ENCODE results near the gene DOK4.

Gene DOK4

GRCh38 chr16:57485916-57486857 lies at the start of gene DOK4:
Gene DOK4, minus strand, starts transcription at chr16:57486493. Its CDS starts 6,986 bp downstream, at chr16:57479507.
- DNase-seq: peak; percentile 89

DNA sequence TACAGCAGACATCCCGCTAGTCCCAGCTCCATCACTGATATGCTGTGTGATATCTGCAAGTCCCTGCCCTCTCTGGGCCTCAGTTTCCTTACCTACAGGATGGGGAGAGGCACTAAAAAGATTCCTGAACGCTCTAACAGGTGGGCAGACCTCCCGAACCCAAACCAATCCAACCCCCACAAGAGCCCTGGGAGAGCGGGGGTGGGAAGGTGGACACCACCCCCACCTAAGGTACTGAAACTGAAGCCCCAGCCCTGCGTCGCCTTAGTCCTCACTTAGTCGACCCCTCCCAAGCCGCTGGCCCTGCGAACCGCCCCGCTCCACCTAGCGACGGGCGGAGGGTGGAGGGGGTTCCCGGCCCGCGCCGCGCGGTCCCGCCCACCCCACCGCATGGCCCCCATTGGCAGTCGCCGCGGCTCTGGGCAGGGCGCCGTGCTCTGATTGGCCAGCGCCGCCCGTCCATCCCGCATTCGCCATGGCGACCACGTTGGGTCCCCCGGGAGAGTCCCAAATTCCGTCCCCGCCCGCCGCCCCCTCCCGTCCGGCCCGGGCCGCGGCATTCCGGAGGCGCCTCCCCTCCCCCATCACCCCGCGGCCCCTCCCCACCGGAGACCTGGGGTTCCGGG lies 49.5 kb upstream of the DOK4 start:
- peak; percentile 95 for DNase-seq

- DNase-seq: no peak
Measured at GRCh38 chr16:57534881-57535658, 48.8 kb upstream of the DOK4 start.

GRCh38 chr16:57534337-57534880 lies 48.1 kb upstream of the DOK4 start:
- DNase-seq: peak; percentile 28

GRCh38 chr16:57533431-57534336 lies 47.4 kb upstream of the DOK4 start:
- peak; percentile 42 for DNase-seq

DNA sequence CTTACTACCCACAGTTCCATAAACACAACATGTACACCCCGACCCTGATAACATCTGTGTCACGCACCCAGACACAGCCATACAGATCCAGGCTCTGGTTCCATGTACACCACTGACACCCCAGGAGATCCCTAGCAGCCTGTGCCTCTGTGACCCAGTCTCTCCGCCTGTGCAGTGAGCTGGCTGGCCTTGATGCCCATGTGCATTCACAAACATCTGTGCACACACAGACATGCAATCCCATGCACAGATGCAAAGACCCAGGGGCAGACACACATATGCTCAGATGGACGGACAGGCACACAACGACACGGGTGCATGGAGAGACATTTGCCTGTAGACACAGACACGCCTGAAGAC lies 46.0 kb upstream of the DOK4 start:
- DNase-seq: no peak

DNA sequence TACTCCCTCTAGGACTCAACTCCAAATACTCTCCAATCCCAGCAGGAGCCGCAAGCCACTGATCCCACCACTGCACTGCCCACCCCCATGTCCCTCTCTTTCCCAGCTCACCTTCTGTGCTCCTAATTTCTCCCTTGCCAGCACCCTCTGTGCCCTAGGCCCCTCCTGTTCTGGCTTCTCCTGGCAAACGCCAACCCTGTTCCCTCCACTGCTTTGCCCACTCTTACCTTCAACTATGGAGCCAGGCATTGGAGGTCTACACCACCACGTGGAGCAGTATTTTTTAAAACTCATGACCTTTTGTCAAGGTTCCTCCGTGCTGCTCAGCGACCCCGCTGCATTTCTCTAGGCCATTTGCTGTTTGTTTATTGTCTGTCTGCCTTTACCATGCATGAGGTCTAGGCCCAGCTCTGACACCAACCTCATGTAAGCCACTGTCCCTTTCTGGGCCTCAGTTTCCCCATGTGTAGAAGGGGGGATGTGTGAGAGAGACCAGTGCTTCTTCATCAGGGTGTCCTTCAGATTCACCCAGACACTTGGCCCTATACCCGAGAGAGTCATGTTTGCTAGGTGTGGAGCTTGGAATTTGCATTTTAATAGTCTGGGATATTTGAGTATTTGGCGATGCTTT lies 45.5 kb upstream of the DOK4 start:
- DNase-seq: no peak

DNA sequence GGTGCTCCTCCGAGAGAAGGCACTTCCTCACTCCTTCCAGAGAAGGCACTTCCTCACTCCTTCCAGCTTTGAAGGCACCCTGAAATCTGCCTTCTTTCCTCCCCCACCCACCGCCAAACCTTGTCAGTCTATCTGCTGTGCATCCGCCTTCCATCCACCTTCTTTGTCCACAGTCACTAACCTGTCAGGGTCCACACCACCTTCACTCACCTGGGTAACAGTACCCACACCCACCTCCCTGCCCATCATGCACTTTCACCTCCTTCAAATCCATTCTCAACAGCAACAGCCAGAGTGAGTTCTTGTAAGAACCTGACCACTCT lies 44.9 kb upstream of the DOK4 start:
- DNase-seq: no peak

DNA sequence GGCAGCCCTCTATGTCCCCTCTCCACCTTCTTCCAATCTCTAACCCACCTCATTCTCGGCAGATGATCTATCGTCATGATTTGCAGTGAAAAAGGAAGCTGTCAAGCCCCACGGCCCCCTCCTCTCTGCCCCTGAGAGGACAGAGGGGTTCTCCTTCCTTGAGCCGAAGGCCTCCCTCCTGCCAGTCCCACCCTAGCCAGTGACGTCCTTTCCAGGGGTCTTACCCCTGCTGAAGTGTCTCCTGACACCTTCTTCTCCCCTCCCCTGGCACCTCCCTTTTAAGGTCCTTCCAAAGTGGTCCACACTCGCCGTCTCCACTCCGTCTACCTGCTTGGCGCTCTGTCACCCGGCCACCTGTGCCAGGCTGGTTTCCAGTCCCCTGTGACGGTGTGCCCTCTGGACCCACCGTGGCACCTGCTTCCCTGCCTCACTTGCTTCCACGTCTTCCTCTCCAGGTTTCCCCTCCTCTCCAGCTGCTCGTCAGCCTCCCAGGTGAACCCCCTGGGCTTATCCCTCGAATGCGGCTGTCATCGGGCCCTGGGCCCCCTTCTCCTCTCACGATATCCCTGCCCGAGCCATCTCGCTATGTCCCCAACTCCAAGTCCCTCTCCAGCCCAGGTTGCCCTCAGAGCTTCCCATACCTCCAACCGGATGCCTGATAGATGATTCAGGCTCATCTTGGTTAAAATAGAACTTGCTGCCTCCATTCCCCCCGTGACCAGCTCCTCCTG lies 44.4 kb upstream of the DOK4 start:
- DNase-seq: no peak

- DNase-seq: peak; percentile 78
Measured at GRCh38 chr16:57530104-57530521, 43.8 kb upstream of the DOK4 start.

DNA sequence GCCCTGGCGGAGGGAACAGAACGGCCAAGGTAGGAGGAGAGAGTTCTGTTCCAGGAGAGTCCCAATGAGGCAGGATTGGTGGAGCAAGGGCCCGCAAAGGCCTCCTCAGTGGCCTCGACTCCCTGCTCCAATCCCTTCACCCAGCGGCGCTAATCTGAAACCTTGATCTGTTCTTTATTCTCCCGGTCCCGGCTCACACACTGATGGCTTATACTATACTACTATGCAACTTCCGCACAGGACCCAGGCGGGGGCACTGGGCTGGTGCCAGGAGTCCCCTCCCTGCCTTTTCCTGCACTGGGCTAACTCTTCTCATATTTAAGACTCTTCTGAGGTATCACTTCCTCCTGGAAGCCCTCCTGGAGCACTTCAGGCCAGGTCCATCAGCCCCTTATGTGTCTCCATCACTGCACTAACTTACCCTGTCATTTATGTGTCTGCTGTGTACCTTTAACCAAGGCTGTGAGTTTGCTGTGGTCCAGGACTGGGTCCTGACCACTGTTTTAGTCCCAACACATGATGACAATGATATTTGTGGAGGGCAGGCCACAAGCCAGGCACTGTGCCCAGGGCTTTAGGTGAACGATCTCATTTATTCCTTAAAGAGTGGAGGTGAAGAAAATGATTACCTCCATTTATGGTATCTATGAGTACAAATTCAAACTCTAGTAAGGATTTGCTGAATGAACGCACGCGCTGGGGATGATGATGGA lies 43.3 kb upstream of the DOK4 start:
- DNase-seq: no peak

GRCh38 chr16:57528499-57529390 lies 42.5 kb upstream of the DOK4 start:
- no peak for DNase-seq

- DNase-seq: no peak
Measured at GRCh38 chr16:57527610-57528360, 41.5 kb upstream of the DOK4 start.

DNA sequence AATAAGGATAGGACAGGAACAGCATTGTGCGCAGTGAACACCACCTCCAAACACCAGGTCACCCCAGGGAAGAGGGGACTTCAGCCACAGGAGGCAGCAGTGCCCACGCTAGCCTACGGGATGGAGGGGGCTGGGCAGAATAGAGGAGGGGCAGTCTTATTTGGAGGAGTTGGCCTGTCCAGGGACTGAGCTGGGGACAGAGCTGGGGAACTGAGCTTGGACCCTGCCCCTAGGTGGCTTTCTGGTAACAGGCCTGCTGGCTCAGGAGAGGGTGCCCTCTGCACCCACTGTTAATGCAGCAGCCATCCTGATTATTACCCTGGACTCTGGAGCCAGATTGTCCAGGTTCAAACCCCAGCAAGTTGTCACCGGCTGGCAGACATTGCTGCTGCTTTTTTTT lies 40.7 kb upstream of the DOK4 start:
- DNase-seq: no peak

DNA sequence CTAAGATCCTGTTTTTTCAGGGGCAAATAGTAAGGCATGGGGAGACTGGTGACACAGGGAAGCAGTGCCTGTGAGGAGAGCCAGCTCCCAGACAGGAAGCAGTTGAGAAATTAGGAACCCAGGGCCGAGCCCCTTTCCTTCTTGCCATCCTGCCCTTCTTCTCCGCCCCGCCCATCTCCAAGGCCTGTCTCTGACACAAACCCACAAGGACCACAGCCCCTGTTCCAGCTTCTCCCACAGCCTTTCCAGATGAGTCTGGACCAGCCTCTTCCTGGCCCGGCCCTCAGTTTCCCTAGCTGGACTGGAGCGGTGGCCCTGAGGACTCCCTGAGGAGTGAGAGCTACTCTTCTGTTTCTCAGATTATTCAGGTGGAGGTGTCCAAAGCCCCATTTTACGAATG lies 40.2 kb upstream of the DOK4 start:
- DNase-seq: no peak

DNA sequence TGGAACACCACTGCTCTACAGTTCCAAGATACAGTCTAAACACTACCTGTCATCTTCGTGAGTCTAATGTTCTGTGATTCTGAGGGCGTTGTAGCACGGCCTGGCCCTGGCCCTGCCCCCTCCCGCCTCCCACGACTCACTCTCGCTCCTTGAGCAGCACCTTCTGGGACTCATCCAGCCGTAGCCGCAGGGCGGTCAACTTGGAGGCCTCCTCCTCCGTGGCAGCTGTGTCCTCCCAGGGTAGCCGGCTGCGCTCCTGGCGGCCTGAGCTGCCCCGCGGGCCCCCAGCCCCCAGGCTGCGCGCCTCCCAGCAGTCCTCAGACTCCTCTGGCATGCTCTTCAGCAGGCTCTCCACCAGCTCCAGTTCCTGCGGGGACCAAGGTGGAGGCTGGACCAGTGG lies 39.5 kb upstream of the DOK4 start:
- DNase-seq: no peak

DNA sequence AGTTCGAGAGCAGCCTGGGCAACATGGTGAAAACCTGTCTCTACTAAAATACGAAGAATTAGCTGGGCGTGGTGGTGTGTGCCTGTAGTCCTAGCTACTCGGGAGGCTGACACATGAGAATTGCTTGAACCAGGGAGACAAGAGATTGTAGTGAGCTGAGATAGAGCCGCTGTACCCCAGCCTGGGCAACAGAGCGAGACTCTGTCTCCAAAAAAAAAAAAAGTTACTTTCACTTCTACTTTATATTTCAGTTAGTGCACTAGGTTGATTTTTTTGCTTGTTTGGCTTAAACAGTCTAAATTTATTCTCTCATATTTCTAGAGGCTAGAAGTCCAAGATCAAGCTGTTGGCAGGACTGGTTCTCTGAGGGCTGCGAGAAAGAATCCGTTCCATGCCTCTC lies 36.7 kb upstream of the DOK4 start:
- DNase-seq: no peak

DNA sequence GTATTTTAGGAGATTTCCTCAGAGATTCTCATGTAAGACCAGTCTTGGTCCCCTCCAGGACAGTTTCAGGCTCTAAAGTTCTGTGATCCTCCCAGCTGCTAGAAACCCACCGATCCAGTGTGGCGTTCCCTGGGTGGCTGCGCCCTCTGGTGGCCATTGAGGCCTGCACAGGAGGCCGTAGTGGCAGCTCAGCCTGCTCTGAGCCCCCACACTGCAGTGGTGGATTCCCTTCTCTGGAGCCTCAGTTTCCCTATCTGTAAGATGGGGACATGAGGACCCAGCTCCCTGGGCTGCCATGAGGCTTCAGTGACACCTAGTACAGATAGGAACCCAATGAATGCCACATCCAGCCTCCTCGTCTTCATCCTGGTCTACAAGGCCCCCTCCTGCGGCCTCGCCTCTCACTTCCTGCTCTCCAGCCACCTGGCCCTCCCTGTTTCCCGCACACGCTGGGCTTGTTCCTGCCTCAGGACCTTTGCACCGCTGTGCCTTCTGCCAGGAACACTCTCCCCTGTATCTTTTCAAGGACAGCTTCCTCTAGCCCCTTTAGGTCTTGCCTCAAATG lies 33.6 kb upstream of the DOK4 start:
- peak; percentile 91 for DNase-seq

All from stimulated activated CD8-positive, alpha-beta memory T cell treated with anti-CD3 and anti-CD28 coated beads, Interleukin-4, amount 100 ng/mL, for 48 hours (primary cell).